ENCODE measurements around the gene P3H4.
"Not testable (repeated sequence)": the region's sequence is repeated elsewhere in the genome, so short reads cannot be mapped to it uniquely, and the experiment has no call there.

P3H4 gene, protein sequence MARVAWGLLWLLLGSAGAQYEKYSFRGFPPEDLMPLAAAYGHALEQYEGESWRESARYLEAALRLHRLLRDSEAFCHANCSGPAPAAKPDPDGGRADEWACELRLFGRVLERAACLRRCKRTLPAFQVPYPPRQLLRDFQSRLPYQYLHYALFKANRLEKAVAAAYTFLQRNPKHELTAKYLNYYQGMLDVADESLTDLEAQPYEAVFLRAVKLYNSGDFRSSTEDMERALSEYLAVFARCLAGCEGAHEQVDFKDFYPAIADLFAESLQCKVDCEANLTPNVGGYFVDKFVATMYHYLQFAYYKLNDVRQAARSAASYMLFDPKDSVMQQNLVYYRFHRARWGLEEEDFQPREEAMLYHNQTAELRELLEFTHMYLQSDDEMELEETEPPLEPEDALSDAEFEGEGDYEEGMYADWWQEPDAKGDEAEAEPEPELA

GRCh38 chr17:41811549-41812380, at the start of gene P3H4:
Gene P3H4 (minus strand): TSS chr17:41811949. CDS start chr17:41811915, 34 bp downstream.
- Histone ChIP-seq H3K4me1 (ENCODE audit: insufficient read depth, low read length) (peaks cover 20% of the 10 kb centered on the region), H3K27ac (ENCODE audit: low read depth, low read length) (peak within 1 kb of the TSS; percentile 78), H3K9ac (ENCODE audit: low read length) (no peak within 1 kb of the TSS), H3K27me3 (ENCODE audit: control insufficient read depth in 1 of 2, insufficient read depth in 2 of 2, low read length in 2 of 2) (no peaks in the 10 kb centered on the region), H3K4me3 (ENCODE audit: low read depth in 1 of 2, low read length in 2 of 2) (peak within 1 kb of the TSS; percentile 85 to 90), H3K9me3 (ENCODE audit: low read length) (no peaks in the 10 kb centered on the region), H3K36me3 (ENCODE audit: insufficient read depth, low read length) (no peaks in the 10 kb centered on the region)

DNA sequence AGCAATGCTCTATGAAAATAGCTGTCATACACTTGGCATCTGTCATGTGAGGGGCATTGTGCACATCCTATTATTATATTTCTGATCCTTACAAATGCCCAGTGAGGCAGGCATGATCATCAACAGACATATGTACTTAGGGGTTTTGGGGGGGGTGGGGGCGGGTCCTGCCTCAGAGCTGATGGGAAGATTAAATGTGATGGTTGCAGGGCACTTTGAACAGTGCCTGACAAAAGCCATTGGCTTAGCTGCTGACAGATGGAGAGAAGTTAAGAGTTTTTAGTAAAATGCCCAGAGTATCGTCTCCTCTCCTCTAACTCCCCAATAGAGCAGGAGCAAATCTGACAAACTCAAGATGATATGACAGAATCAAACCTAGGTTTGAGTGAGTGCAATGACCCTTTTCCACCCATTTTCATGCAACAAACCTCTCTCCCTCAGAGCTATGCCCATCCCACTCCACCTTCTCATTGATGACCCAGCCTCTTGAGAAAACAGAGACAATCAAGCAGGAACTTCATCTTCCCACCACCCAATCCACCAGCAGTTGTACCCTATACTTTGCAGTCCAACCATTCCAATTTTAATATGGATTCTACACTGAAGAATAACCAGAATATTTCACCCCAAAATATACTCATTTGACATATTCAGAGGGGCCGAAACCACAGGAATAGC, 48.6 kb upstream of the P3H4 start:
- no peaks in the 10 kb centered on the region for H3K9me3 ChIP-seq (ENCODE audit: low read length)
- no peaks in the 10 kb centered on the region for H3K36me3 ChIP-seq (ENCODE audit: insufficient read depth, low read length)
- peaks cover 19% of the 10 kb centered on the region for H3K4me1 ChIP-seq (ENCODE audit: insufficient read depth, low read length)
- H3K9ac ChIP-seq (ENCODE audit: low read length) = no peak overlapping the region
- no peaks in the 10 kb centered on the region for H3K27me3 ChIP-seq (ENCODE audit: control insufficient read depth in 1 of 2, insufficient read depth in 2 of 2, low read length in 2 of 2)
- H3K27ac ChIP-seq (ENCODE audit: low read depth, low read length) = no peak overlapping the region
- H3K4me3 ChIP-seq (ENCODE audit: low read depth in 1 of 2, low read length in 2 of 2) = no peak overlapping the region

DNA sequence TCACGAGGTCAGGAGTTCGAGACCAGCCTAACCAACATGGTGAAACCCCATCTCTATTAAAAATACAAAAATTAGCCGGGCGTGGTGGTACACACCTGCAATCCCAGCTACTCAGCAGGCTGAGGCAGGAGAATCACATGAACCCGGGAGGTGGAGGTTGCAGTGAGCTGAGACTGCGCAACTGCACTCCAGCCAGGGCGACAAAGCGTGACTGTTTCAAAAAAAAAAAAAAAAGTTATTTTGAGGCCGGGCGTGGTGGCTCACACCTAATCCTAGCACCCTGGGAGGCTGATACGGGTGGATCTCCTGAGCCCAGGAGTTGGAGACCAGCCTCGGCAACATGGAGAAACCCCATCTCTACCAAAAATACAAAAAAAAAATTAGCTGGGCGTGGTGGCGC, 39.6 kb upstream of the P3H4 start:
- not testable (repeated sequence) for H3K9me3 ChIP-seq (ENCODE audit: low read length); H3K27me3 ChIP-seq (ENCODE audit: control insufficient read depth in 1 of 2, insufficient read depth in 2 of 2, low read length in 2 of 2); H3K4me3 ChIP-seq (ENCODE audit: low read depth in 1 of 2, low read length in 2 of 2); H3K9ac ChIP-seq (ENCODE audit: low read length); H3K27ac ChIP-seq (ENCODE audit: low read depth, low read length)
- Histone ChIP-seq H3K4me1 (ENCODE audit: insufficient read depth, low read length) (peaks cover 20% of the 10 kb centered on the region), H3K36me3 (ENCODE audit: insufficient read depth, low read length) (peaks cover 17% of the 10 kb centered on the region)

- Histone ChIP-seq H3K27ac (ENCODE audit: low read depth, low read length) (no peak overlapping the region), H3K27me3 (ENCODE audit: control insufficient read depth in 1 of 2, insufficient read depth in 2 of 2, low read length in 2 of 2) (no peaks in the 10 kb centered on the region), H3K4me3 (ENCODE audit: low read depth in 1 of 2, low read length in 2 of 2) (no peak overlapping the region), H3K36me3 (ENCODE audit: insufficient read depth, low read length) (peaks cover 13% of the 10 kb centered on the region), H3K4me1 (ENCODE audit: insufficient read depth, low read length) (peaks cover 20% of the 10 kb centered on the region), H3K9me3 (ENCODE audit: low read length) (no peaks in the 10 kb centered on the region), H3K9ac (ENCODE audit: low read length) (no peak overlapping the region)
Observed at GRCh38 chr17:41849251-41849990, 37.7 kb upstream of the P3H4 start.

- H3K4me3 ChIP-seq (ENCODE audit: low read depth in 1 of 2, low read length in 2 of 2) = no peak overlapping the region
Observed at GRCh38 chr17:41848788-41849187, 37.0 kb upstream of the P3H4 start.

DNA sequence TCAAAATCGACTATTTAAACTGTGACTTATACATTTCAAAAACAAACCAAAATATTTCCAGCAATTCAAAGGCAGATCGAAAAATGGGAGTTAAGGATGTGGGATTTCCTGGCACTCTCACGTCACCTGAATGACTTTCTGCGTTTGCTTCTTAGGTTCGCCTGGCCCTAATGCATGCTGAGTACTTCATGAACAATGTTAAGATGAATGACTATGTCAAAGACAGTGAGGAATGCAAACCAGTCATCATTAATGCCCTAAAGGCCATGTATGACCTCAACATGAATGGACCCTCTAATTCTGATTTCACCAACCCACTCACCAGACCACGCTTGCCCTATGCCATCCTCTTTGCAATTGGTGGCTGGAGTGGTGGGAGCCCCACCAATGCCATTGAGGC, 33.2 kb upstream of the P3H4 start:
- no peaks in the 10 kb centered on the region for H3K9me3 ChIP-seq (ENCODE audit: low read length)
- H3K36me3 ChIP-seq (ENCODE audit: insufficient read depth, low read length) = no peaks in the 10 kb centered on the region

More at GRCh38 chr17:41848788-41849187, 37.0 kb upstream of the P3H4 start:
- peaks cover 20% of the 10 kb centered on the region for H3K4me1 ChIP-seq (ENCODE audit: insufficient read depth, low read length)
- H3K9ac ChIP-seq (ENCODE audit: low read length) = no peak overlapping the region
- no peaks in the 10 kb centered on the region for H3K9me3 ChIP-seq (ENCODE audit: low read length)
- no peak overlapping the region for H3K27ac ChIP-seq (ENCODE audit: low read depth, low read length)
- no peaks in the 10 kb centered on the region for H3K27me3 ChIP-seq (ENCODE audit: control insufficient read depth in 1 of 2, insufficient read depth in 2 of 2, low read length in 2 of 2)
- H3K36me3 ChIP-seq (ENCODE audit: insufficient read depth, low read length) = peaks cover 7% of the 10 kb centered on the region

DNA sequence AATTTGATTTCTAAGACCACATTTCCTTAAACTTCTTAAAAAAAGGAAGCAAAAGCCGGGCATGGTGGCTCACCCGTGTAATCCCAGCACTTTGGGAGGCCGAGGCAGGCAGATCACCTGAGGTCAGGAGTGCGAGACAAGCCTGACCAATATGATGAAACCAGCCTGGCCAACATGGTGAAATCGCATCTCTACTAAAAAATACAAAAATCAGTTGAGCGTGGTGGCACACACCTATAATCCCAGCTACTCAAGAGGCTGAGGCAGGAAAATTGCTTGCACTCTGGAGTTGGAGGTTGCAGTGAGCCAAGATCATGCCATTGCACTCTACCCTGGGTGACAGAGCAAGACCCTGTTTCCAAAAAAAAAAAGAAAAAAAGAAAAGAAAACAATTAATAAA, 29.0 kb upstream of the P3H4 start:
- not testable (repeated sequence) for H3K27me3 ChIP-seq (ENCODE audit: control insufficient read depth in 1 of 2, insufficient read depth in 2 of 2, low read length in 2 of 2); H3K9ac ChIP-seq (ENCODE audit: low read length); H3K27ac ChIP-seq (ENCODE audit: low read depth, low read length); H3K4me1 ChIP-seq (ENCODE audit: insufficient read depth, low read length); H3K4me3 ChIP-seq (ENCODE audit: low read depth in 1 of 2, low read length in 2 of 2); H3K9me3 ChIP-seq (ENCODE audit: low read length); H3K36me3 ChIP-seq (ENCODE audit: insufficient read depth, low read length)

More for the DNA sequence above, 33.2 kb upstream of the P3H4 start:
- no peak overlapping the region for H3K4me3 ChIP-seq (ENCODE audit: low read depth in 1 of 2, low read length in 2 of 2)
- no peak overlapping the region for H3K9ac ChIP-seq (ENCODE audit: low read length)
- H3K27me3 ChIP-seq (ENCODE audit: control insufficient read depth in 1 of 2, insufficient read depth in 2 of 2, low read length in 2 of 2) = no peaks in the 10 kb centered on the region
- H3K27ac ChIP-seq (ENCODE audit: low read depth, low read length) = no peak overlapping the region
- H3K4me1 ChIP-seq (ENCODE audit: insufficient read depth, low read length) = peaks cover 16% of the 10 kb centered on the region

- not testable (repeated sequence) for H3K9me3 ChIP-seq (ENCODE audit: low read length); H3K36me3 ChIP-seq (ENCODE audit: insufficient read depth, low read length); H3K27ac ChIP-seq (ENCODE audit: low read depth, low read length); H3K4me1 ChIP-seq (ENCODE audit: insufficient read depth, low read length); H3K9ac ChIP-seq (ENCODE audit: low read length); H3K4me3 ChIP-seq (ENCODE audit: low read depth in 1 of 2, low read length in 2 of 2); H3K27me3 ChIP-seq (ENCODE audit: control insufficient read depth in 1 of 2, insufficient read depth in 2 of 2, low read length in 2 of 2)
Observed at GRCh38 chr17:41839448-41839847, 27.7 kb upstream of the P3H4 start.

DNA sequence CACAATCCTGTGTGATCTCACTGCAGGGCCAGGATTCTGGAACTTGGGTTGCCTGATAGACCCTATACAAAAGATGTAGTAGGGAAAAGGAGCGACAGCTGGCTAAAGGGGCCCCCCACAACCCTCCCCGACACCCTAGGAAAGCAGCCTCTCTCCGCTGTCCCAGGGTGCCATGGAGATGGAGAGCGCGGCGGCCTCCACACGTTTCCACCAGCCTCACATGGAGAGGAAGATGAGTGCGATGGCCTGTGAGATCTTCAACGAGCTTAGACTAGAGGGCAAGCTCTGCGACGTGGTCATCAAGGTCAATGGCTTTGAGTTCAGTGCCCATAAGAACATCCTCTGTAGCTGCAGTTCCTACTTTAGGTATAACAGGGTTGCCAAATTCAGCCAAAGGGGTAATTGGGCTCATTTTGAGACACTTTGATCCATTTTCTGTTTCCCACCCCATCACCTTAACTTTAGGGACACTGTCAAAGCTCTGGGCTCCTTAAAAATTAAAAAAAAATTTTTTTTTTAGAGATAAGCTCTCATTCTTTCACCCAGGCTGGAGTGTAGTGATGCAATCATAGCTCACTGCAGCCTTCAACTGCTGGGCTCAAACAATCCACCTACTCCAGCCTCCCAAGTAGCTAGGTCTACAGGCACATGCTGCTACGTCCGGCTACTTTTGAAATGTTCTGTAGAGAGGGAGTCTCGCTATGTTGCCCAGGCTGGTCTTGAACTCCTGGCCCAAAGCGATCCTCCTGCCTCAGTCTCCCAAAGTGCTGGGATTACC, 26.2 kb upstream of the P3H4 start, which contains the start of gene KLHL10:
Gene KLHL10, plus strand, starts transcription at position 65 of the 778 bp plus-strand sequence. Its CDS starts 108 bp downstream, at position 173.
- peaks cover 11% of the 10 kb centered on the region for H3K4me1 ChIP-seq (ENCODE audit: insufficient read depth, low read length)
- H3K9ac ChIP-seq (ENCODE audit: low read length) = peak within 1 kb of the TSS; percentile 53
- H3K27me3 ChIP-seq (ENCODE audit: control insufficient read depth in 1 of 2, insufficient read depth in 2 of 2, low read length in 2 of 2) = no peaks in the 10 kb centered on the region
- H3K4me3 ChIP-seq (ENCODE audit: low read depth in 1 of 2, low read length in 2 of 2) = peak within 1 kb of the TSS; percentile 68 to 94
- no peaks in the 10 kb centered on the region for H3K9me3 ChIP-seq (ENCODE audit: low read length)
- H3K27ac ChIP-seq (ENCODE audit: low read depth, low read length) = no peak within 1 kb of the TSS
- H3K36me3 ChIP-seq (ENCODE audit: insufficient read depth, low read length) = peaks cover 2% of the 10 kb centered on the region

DNA sequence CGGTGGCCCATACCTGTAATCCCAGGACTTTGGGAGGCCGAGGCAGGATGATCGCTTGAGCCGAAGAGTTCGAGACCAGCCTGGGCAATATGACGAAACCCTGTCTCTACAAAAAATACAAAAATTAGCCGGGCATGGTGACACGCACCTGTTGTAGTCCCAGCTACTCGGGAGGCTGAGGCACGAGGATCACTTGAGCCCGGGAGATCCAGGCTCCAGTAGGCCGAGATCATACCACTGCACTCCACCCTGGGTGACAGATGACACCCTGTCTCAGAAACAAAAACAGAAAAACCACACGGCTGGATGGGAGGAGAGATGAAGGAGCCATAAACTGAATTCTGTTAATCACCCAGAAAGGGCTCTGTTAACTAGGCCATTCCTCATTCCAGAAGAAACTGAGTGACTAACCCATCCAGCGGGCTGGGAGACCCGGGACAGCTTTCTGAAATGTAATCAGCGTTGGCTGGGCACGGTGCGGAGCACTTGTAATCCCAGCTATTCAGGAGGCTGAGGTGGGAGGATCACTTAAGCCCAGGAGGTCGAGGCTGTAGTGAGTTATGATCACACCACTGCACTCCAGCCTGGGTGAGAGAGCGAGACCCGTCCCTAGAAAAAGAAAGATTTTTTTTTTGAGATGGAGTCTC, 24.9 kb upstream of the P3H4 start:
- H3K9me3 ChIP-seq (ENCODE audit: low read length) = no peaks in the 10 kb centered on the region
- peaks cover 11% of the 10 kb centered on the region for H3K36me3 ChIP-seq (ENCODE audit: insufficient read depth, low read length)
- H3K27me3 ChIP-seq (ENCODE audit: control insufficient read depth in 1 of 2, insufficient read depth in 2 of 2, low read length in 2 of 2) = no peaks in the 10 kb centered on the region
- no peak overlapping the region for H3K27ac ChIP-seq (ENCODE audit: low read depth, low read length)
- peaks cover 11% of the 10 kb centered on the region for H3K4me1 ChIP-seq (ENCODE audit: insufficient read depth, low read length)
- peak overlapping the region; percentile 68 to 94 for H3K4me3 ChIP-seq (ENCODE audit: low read depth in 1 of 2, low read length in 2 of 2)
- H3K9ac ChIP-seq (ENCODE audit: low read length) = peak overlapping the region; percentile 53

All from muscle layer of colon (tissue), 2 donors.